ENCODE data around the gene DYNLT5.
"Not testable (repeated sequence)": the region's sequence is repeated elsewhere in the genome, so short reads cannot be mapped to it uniquely, and the experiment has no call there.

Gene DYNLT5

GRCh38 chr1:66730462-66730861 lies 21.8 kb upstream of the DYNLT5 start:
- no peak overlapping the region for H3K27ac ChIP-seq (ENCODE audit: low read depth, low read length)
- no peaks in the 10 kb centered on the region for H3K36me3 ChIP-seq (ENCODE audit: insufficient read depth, low read length)
- no peaks in the 10 kb centered on the region; the same call in 1 of the 2 replicates for H3K4me1 ChIP-seq (ENCODE audit: insufficient read depth, low read length)
- no peaks in the 10 kb centered on the region for H3K9me3 ChIP-seq (ENCODE audit: insufficient read depth, low read depth, low read length)
- H3K9ac ChIP-seq (ENCODE audit: low read depth, low read length) = no peak overlapping the region
- WGBS = 78% methylated on average over 2 of the region's 2 CpGs
- no peak overlapping the region for H3K4me3 ChIP-seq (ENCODE audit: low read length)
- no peaks in the 10 kb centered on the region for H3K27me3 ChIP-seq (ENCODE audit: insufficient read depth, low read length)

GRCh38 chr1:66731170-66731865 lies 20.9 kb upstream of the DYNLT5 start:
- Histone ChIP-seq H3K9ac (ENCODE audit: low read depth, low read length) (no peak overlapping the region), H3K4me3 (ENCODE audit: low read length) (no peak overlapping the region), H3K27ac (ENCODE audit: low read depth, low read length) (no peak overlapping the region), H3K9me3 (ENCODE audit: insufficient read depth, low read depth, low read length) (no peaks in the 10 kb centered on the region), H3K27me3 (ENCODE audit: insufficient read depth, low read length) (no peaks in the 10 kb centered on the region), H3K4me1 (ENCODE audit: insufficient read depth, low read length) (no peaks in the 10 kb centered on the region; the same call in 1 of the 2 replicates), H3K36me3 (ENCODE audit: insufficient read depth, low read length) (no peaks in the 10 kb centered on the region)
- WGBS = 94% methylated on average over 4 of the region's 4 CpGs

GRCh38 chr1:66732407-66733166 lies 19.7 kb upstream of the DYNLT5 start:
- 48% methylated on average over 1 of the region's 1 CpG for WGBS
- Histone ChIP-seq H3K27ac (ENCODE audit: low read depth, low read length) (no peak overlapping the region), H3K4me1 (ENCODE audit: insufficient read depth, low read length) (no peaks in the 10 kb centered on the region; the same call in 1 of the 2 replicates), H3K9ac (ENCODE audit: low read depth, low read length) (no peak overlapping the region), H3K9me3 (ENCODE audit: insufficient read depth, low read depth, low read length) (no peaks in the 10 kb centered on the region), H3K36me3 (ENCODE audit: insufficient read depth, low read length) (no peaks in the 10 kb centered on the region), H3K27me3 (ENCODE audit: insufficient read depth, low read length) (no peaks in the 10 kb centered on the region), H3K4me3 (ENCODE audit: low read length) (no peak overlapping the region)

- no peaks in the 10 kb centered on the region for H3K9me3 ChIP-seq (ENCODE audit: insufficient read depth, low read depth, low read length)
- no peaks in the 10 kb centered on the region; the same call in 1 of the 2 replicates for H3K4me1 ChIP-seq (ENCODE audit: insufficient read depth, low read length)
- no peaks in the 10 kb centered on the region for H3K27me3 ChIP-seq (ENCODE audit: insufficient read depth, low read length)
- H3K4me3 ChIP-seq (ENCODE audit: low read length) = no peak overlapping the region
- WGBS = 90% methylated on average over 5 of the region's 7 CpGs
- no peaks in the 10 kb centered on the region for H3K36me3 ChIP-seq (ENCODE audit: insufficient read depth, low read length)
- H3K9ac ChIP-seq (ENCODE audit: low read depth, low read length) = no peak overlapping the region
- no peak overlapping the region for H3K27ac ChIP-seq (ENCODE audit: low read depth, low read length)
Measured at GRCh38 chr1:66733348-66734017, 18.8 kb upstream of the DYNLT5 start.

- H3K36me3 ChIP-seq (ENCODE audit: insufficient read depth, low read length); H3K27me3 ChIP-seq (ENCODE audit: insufficient read depth, low read length); H3K4me1 ChIP-seq (ENCODE audit: insufficient read depth, low read length); H3K9me3 ChIP-seq (ENCODE audit: insufficient read depth, low read depth, low read length); H3K27ac ChIP-seq (ENCODE audit: low read depth, low read length); H3K9ac ChIP-seq (ENCODE audit: low read depth, low read length); H3K4me3 ChIP-seq (ENCODE audit: low read length): not testable (repeated sequence)
- 97% methylated on average over 4 of the region's 6 CpGs for WGBS
Measured at GRCh38 chr1:66734531-66734930, 17.7 kb upstream of the DYNLT5 start.

- Histone ChIP-seq H3K36me3 (ENCODE audit: insufficient read depth, low read length) (no peaks in the 10 kb centered on the region), H3K9ac (ENCODE audit: low read depth, low read length) (no peak overlapping the region), H3K27me3 (ENCODE audit: insufficient read depth, low read length) (no peaks in the 10 kb centered on the region), H3K27ac (ENCODE audit: low read depth, low read length) (no peak overlapping the region), H3K9me3 (ENCODE audit: insufficient read depth, low read depth, low read length) (no peaks in the 10 kb centered on the region), H3K4me1 (ENCODE audit: insufficient read depth, low read length) (no peaks in the 10 kb centered on the region), H3K4me3 (ENCODE audit: low read length) (no peak overlapping the region)
- 100% methylated on average over 2 of the region's 2 CpGs for WGBS
Measured at GRCh38 chr1:66737836-66738235, 14.4 kb upstream of the DYNLT5 start.

GRCh38 chr1:66739401-66740157 lies 12.7 kb upstream of the DYNLT5 start:
- Histone ChIP-seq H3K27ac (ENCODE audit: low read depth, low read length) (no peak overlapping the region), H3K9ac (ENCODE audit: low read depth, low read length) (no peak overlapping the region), H3K4me3 (ENCODE audit: low read length) (no peak overlapping the region), H3K27me3 (ENCODE audit: insufficient read depth, low read length) (no peaks in the 10 kb centered on the region), H3K4me1 (ENCODE audit: insufficient read depth, low read length) (no peaks in the 10 kb centered on the region), H3K36me3 (ENCODE audit: insufficient read depth, low read length) (no peaks in the 10 kb centered on the region), H3K9me3 (ENCODE audit: insufficient read depth, low read depth, low read length) (no peaks in the 10 kb centered on the region)
- WGBS = 92% methylated on average over 9 of the region's 9 CpGs

- H3K36me3 ChIP-seq (ENCODE audit: insufficient read depth, low read length) = no peaks in the 10 kb centered on the region
- no peak overlapping the region for H3K4me3 ChIP-seq (ENCODE audit: low read length)
- no peaks in the 10 kb centered on the region for H3K27me3 ChIP-seq (ENCODE audit: insufficient read depth, low read length)
- no peak overlapping the region for H3K9ac ChIP-seq (ENCODE audit: low read depth, low read length)
- no peaks in the 10 kb centered on the region for H3K4me1 ChIP-seq (ENCODE audit: insufficient read depth, low read length)
- H3K27ac ChIP-seq (ENCODE audit: low read depth, low read length) = no peak overlapping the region
- WGBS = no CpG with 5 or more reads among the region's 2 CpGs
- H3K9me3 ChIP-seq (ENCODE audit: insufficient read depth, low read depth, low read length) = no peaks in the 10 kb centered on the region
Measured at GRCh38 chr1:66745451-66745850, 6.8 kb upstream of the DYNLT5 start.

- H3K9ac ChIP-seq (ENCODE audit: low read depth, low read length) = no peak overlapping the region
- H3K36me3 ChIP-seq (ENCODE audit: insufficient read depth, low read length) = no peaks in the 10 kb centered on the region
- H3K4me1 ChIP-seq (ENCODE audit: insufficient read depth, low read length) = peaks cover 5% of the 10 kb centered on the region; the same call in 1 of the 2 replicates
- no peak overlapping the region for H3K4me3 ChIP-seq (ENCODE audit: low read length)
- no CpG with 5 or more reads among the region's 1 CpG for WGBS
- H3K27ac ChIP-seq (ENCODE audit: low read depth, low read length) = no peak overlapping the region
- no peaks in the 10 kb centered on the region for H3K9me3 ChIP-seq (ENCODE audit: insufficient read depth, low read depth, low read length)
- peaks cover 20% of the 10 kb centered on the region for H3K27me3 ChIP-seq (ENCODE audit: insufficient read depth, low read length)
Measured at GRCh38 chr1:66747501-66747900, 4.8 kb upstream of the DYNLT5 start.

GRCh38 chr1:66750577-66750976 lies 1.7 kb upstream of the DYNLT5 start:
- no peaks in the 10 kb centered on the region for H3K9me3 ChIP-seq (ENCODE audit: insufficient read depth, low read depth, low read length)
- H3K36me3 ChIP-seq (ENCODE audit: insufficient read depth, low read length) = no peaks in the 10 kb centered on the region
- H3K9ac ChIP-seq (ENCODE audit: low read depth, low read length) = no peak overlapping the region
- H3K27me3 ChIP-seq (ENCODE audit: insufficient read depth, low read length) = peaks cover 31% of the 10 kb centered on the region
- H3K27ac ChIP-seq (ENCODE audit: low read depth, low read length) = no peak overlapping the region
- H3K4me1 ChIP-seq (ENCODE audit: insufficient read depth, low read length) = peaks cover 5% of the 10 kb centered on the region; the same call in 1 of the 2 replicates
- 92% methylated on average over 3 of the region's 3 CpGs for WGBS
- H3K4me3 ChIP-seq (ENCODE audit: low read length) = no peak overlapping the region
